Activated T-cell treated with anti-CD3 and anti-CD28 coated beads, Interleukin-2, amount 50 U/mL, for 72 hours (primary cell): ENCODE results near the gene MYO10. TPM values are rescaled to one million over a fixed set of nuclear protein-coding genes. Genes with fewer than 3 reads are reported as not detected.
"Not testable (repeated sequence)": the region's sequence is repeated elsewhere in the genome, so short reads cannot be mapped to it uniquely, and the experiment has no call there.

Experiments used
- ATAC-seq, 2 donors: fragments of 150-1000 bp; cut with Tn5 transposase; replicated peaks in 1 of 2; 2 replicates each; pipeline ENCODE4 v1.10.0; 2021; ENCODE audit warnings: moderate library complexity in 2 of 2, mild to moderate bottlenecking in 1 of 2
- DNase-seq, 2 donors: peaks; one replicate each; pipeline ENCODE4 v3.0.0; 2021 to 2022; ENCODE audit warnings: mixed read lengths in 1 of 2
- H3K27ac Mint-ChIP-seq: one replicate; pipeline ENCODE4 v1.8.0; 2022; ENCODE audit warnings: mild to moderate bottlenecking, moderate library complexity, mixed read lengths
- H3K27me3 Mint-ChIP-seq: one replicate; pipeline ENCODE4 v1.8.0; 2022; ENCODE audit warnings: low read depth, mixed read lengths
- H3K36me3 Mint-ChIP-seq, 2 donors: one replicate each; pipeline ENCODE4 v1.8.0; 2022; ENCODE audit warnings: mixed read lengths in 2 of 2, mild to moderate bottlenecking in 1 of 2; ENCODE audit not compliant: insufficient read depth in 2 of 2
- H3K4me1 Mint-ChIP-seq: one replicate; pipeline ENCODE4 v1.8.0; 2022; ENCODE audit warnings: low read depth, mixed read lengths
- H3K4me3 Mint-ChIP-seq, 2 donors: one replicate each; pipeline ENCODE4 v1.8.0; 2022; ENCODE audit warnings: mild to moderate bottlenecking in 2 of 2, mixed read lengths in 2 of 2, moderate library complexity in 2 of 2
- H3K9me3 Mint-ChIP-seq, 2 donors: one replicate each; pipeline ENCODE4 v1.8.0; 2022; ENCODE audit warnings: mixed read lengths in 2 of 2
- total RNA-seq, 2 donors: library from RNA; stranded (reverse); gene quantifications; one replicate each; pipeline ENCODE4 v1.2.3, GENCODE V29; 2022

The MYO10 gene
- total RNA-seq, 2 donors from 2014 or later: 0.43 to 0.97 TPM

DNA sequence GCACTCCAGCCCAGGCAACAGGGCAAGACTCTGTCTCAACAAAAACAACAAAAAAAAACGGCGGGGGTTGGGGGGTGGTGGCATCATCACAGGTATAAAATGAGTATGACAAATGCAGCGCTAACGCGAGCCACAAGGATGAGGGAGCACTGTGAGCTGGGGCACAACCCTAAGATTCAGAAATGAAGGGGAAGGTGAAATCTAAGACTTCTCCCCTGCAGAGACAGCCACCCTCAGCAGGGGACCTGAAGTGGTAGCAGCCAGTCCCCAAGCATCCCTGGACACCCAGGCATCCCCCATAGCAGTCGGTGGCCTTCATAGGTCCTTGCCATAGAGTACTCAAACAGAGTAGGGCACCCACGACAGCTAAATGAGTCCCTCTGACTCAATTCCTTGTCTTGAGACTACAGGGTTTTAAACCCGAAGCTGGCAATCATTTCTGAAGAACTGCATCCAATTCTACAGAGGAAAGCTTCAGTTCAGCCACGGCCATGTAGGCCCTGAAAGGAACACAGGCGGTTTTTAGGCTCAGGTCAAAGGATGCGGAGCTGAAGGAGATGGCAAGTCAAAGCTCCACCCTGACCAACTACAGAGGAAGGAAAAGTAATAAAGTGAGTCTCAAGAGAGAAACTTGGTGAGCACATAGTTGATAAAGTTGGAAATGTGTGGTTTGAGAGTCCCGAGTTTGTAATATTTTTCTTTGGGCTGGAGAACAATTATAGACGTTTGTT is 50.3 kb downstream of the MYO10 start:
- DNase-seq (no peak), ATAC-seq (no peak)
- H3K9me3 Mint-ChIP-seq: no peaks in the 10 kb centered on the region
- H3K4me3 Mint-ChIP-seq: no peak overlapping the region
- H3K27ac Mint-ChIP-seq: no peak overlapping the region
- no peaks in the 10 kb centered on the region for H3K36me3 Mint-ChIP-seq
- H3K27me3 Mint-ChIP-seq: no peaks in the 10 kb centered on the region
- no peaks in the 10 kb centered on the region for H3K4me1 Mint-ChIP-seq

DNA sequence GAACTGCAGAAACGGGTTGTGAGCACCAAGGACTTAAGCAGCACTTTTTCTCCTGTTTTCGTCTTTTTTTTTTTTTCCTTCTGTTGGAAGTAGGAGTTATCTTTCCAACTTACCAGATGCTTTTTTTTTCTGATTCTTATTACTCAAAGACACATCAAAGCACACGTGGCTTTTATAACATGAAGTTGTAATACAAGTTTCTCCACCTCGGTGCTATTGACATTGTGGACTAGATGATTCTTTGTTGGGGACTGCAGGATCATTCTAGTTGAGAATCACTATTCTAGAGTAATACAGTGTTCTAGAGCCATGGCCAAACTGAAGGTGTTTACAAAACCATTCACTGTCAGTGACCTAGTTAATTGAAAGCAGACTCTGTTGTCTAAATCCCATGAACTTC is 51.5 kb downstream of the MYO10 start:
- ATAC-seq (no peak), DNase-seq (no peak)
- Mint-ChIP-seq H3K9me3 (no peaks in the 10 kb centered on the region), H3K36me3 (no peaks in the 10 kb centered on the region), H3K4me3 (no peak overlapping the region), H3K27me3 (no peaks in the 10 kb centered on the region), H3K4me1 (no peaks in the 10 kb centered on the region), H3K27ac (no peak overlapping the region)

DNA sequence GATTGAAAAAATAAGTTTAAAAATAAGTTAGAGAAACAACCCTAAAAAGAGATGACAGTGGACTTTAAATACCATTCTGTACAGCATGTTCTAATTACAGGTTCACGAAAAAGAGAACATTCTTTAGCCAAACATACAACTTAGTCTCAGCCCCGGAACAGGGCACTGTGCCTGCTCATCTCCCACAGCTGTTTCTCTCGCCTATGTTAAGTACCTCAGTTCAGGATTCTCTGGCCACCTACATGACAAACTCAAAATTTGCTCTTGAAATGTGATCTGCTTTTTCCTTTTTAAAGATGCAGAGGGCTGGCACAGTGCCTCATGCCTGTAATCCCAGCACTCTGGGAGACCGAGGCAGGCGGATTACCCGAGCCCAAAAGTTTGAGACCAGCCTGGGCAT is 52.3 kb downstream of the MYO10 start:
- ATAC-seq: no peak
- no peaks in the 10 kb centered on the region for H3K4me1 Mint-ChIP-seq
- H3K4me3 Mint-ChIP-seq: no peak overlapping the region
- no peak overlapping the region for H3K27ac Mint-ChIP-seq
- H3K36me3 Mint-ChIP-seq: no peaks in the 10 kb centered on the region
- no peaks in the 10 kb centered on the region for H3K9me3 Mint-ChIP-seq
- H3K27me3 Mint-ChIP-seq: no peaks in the 10 kb centered on the region
- no peak for DNase-seq

DNA sequence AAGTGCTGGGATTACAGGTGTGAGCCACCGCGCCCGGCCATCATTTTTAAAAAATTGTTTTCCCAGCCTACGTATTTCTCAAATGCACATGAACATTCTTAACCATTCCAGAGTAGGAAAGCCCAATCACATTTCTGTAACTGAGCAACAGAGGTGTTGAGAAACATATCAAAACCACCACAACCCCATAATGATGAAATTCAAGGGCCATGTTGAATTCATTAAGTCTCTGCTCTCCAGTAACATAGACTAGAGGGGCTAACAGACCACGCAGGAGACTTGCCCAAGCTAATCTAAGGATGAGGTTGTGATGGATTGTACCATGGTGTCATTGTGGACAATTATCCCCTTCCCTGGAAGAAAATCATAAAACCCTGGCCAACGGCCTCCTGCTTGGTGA is 52.9 kb downstream of the MYO10 start:
- ATAC-seq: no peak
- H3K27me3 Mint-ChIP-seq: no peaks in the 10 kb centered on the region
- H3K9me3 Mint-ChIP-seq: no peaks in the 10 kb centered on the region
- DNase-seq: no peak
- no peak overlapping the region for H3K27ac Mint-ChIP-seq
- H3K4me3 Mint-ChIP-seq: no peak overlapping the region
- no peaks in the 10 kb centered on the region for H3K4me1 Mint-ChIP-seq
- no peaks in the 10 kb centered on the region for H3K36me3 Mint-ChIP-seq

DNA sequence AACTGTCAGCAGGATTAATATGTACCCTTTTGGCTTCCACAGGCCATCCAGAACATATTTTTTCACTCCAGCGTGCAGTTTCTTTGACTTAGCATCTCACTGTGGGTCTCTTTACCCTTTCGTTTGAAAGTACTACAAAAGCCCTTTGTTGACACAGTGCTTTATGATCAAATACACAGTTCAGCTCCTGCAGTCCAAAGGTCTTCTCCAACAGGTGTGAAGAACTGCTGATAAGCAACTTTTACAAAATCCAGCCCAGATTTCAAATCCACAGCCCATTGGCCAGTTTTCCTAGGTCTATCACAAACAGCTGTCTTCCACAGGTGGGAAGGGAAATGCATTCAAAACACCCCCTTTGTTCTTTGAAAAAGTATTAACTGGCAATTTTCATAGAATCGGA is 54.8 kb downstream of the MYO10 start:
- H3K36me3 Mint-ChIP-seq: no peaks in the 10 kb centered on the region
- no peak overlapping the region for H3K4me3 Mint-ChIP-seq
- H3K4me1 Mint-ChIP-seq: no peaks in the 10 kb centered on the region
- no peaks in the 10 kb centered on the region for H3K9me3 Mint-ChIP-seq
- no peaks in the 10 kb centered on the region for H3K27me3 Mint-ChIP-seq
- no peak overlapping the region for H3K27ac Mint-ChIP-seq
- DNase-seq: no peak
- no peak for ATAC-seq

DNA sequence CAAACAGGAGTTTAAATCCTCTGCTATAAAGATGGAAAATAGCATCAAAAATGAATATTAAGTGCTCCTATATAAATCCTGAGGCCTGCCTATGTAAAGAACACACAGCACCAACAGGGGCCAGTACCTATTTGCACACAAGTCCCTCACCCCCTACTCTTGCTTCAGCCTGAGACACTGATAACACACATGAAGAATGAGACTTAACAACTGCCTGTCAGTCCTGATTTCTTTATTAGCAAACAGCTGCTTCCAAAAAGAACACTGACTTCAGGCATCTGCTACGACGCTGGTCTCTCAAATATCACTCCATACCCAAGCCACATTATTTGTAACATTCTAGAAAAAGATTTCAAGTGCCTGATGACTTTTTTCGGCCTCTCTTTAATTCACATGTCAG is 55.5 kb downstream of the MYO10 start:
- H3K27me3 Mint-ChIP-seq: no peaks in the 10 kb centered on the region
- no peak for ATAC-seq
- H3K36me3 Mint-ChIP-seq: no peaks in the 10 kb centered on the region
- no peak overlapping the region for H3K4me3 Mint-ChIP-seq
- no peak overlapping the region for H3K27ac Mint-ChIP-seq
- H3K9me3 Mint-ChIP-seq: no peaks in the 10 kb centered on the region
- no peaks in the 10 kb centered on the region for H3K4me1 Mint-ChIP-seq
- DNase-seq: no peak

DNA sequence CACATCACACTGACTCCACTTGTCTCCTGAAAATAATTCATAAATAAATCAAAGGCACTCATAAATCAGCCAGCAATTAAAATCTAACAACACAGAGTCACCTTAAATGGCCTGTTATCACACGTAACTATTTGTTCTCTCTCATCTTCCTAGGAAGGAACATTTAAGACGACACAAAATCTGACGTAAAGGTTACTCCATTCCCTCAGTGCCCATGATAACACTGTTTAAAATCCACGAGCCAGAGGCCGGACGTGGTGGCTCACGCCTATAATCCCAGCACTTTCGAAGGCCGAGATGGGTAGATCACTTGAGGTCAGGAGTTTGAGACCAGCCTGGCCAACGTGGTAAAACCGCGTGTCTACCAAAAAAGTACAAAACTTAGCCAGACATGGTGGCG is 56.4 kb downstream of the MYO10 start:
- no peaks in the 10 kb centered on the region for H3K36me3 Mint-ChIP-seq
- H3K9me3 Mint-ChIP-seq: peaks cover 0 to 1% of the 10 kb centered on the region in 2 donors
- DNase-seq (no peak), ATAC-seq (no peak)
- no peaks in the 10 kb centered on the region for H3K27me3 Mint-ChIP-seq
- no peaks in the 10 kb centered on the region for H3K4me1 Mint-ChIP-seq
- H3K4me3 Mint-ChIP-seq: no peak overlapping the region
- no peak overlapping the region for H3K27ac Mint-ChIP-seq

DNA sequence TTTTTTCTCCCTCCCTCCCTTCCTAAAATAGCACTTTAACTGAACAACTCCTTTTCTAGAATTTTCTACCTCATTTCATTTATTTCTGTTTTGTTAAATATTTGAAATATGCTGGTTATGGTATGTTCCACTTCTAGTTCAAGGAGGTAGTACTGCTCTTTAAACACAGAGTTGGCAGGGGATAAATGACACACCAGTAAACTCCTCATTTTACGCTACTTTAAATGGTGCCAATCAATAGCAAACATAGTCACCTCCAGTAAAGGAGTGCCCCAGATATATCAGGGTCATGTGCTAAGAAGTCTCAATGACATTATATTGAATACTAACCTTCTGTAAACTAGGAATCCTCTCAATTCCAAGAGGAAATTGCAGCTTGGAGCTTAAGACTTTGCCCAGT is 56.9 kb downstream of the MYO10 start:
- H3K4me1 Mint-ChIP-seq: no peaks in the 10 kb centered on the region
- no peak for ATAC-seq
- no peak for DNase-seq
- no peak overlapping the region for H3K27ac Mint-ChIP-seq
- H3K9me3 Mint-ChIP-seq: peaks cover 0 to 5% of the 10 kb centered on the region in 2 donors
- H3K4me3 Mint-ChIP-seq: no peak overlapping the region
- no peaks in the 10 kb centered on the region for H3K36me3 Mint-ChIP-seq
- H3K27me3 Mint-ChIP-seq: no peaks in the 10 kb centered on the region

DNA sequence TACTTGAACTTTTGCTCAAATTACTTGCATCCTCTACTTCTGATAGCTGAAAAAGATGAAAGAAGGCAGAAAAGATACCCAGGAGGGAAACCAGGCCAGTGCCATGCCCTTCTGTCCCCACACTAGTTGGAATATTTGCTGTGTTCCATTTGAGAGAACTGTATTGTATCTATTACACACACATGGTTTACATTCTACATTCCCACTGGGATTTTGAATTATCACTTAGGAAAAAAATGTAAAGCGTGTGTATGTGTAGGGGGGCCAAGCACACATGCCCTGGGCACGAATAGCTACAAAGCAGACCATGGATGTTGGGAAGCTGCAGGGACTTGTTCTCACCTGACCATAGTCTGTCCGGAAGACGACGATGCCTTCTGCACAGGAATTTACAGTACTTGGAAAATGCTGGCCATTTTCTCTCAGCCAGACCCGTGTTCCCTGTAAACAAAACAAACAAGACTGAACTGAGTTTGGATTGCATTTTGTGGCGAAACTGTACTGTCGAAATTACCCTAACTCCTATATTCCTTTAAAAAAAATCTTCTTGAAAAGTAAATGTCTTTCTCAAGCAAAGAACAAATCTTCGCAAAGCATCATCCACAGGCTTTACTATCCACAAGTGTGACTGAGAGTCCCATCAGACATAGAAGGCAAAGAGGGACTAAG is 58.7 kb downstream of the MYO10 start:
- no peak overlapping the region for H3K27ac Mint-ChIP-seq
- peaks cover 0 to 1% of the 10 kb centered on the region in 2 donors for H3K36me3 Mint-ChIP-seq
- peaks cover 1 to 6% of the 10 kb centered on the region in 2 donors for H3K9me3 Mint-ChIP-seq
- H3K4me1 Mint-ChIP-seq: no peaks in the 10 kb centered on the region
- no peak for DNase-seq
- H3K4me3 Mint-ChIP-seq: no peak overlapping the region
- no peaks in the 10 kb centered on the region for H3K27me3 Mint-ChIP-seq
- no peak for ATAC-seq

DNA sequence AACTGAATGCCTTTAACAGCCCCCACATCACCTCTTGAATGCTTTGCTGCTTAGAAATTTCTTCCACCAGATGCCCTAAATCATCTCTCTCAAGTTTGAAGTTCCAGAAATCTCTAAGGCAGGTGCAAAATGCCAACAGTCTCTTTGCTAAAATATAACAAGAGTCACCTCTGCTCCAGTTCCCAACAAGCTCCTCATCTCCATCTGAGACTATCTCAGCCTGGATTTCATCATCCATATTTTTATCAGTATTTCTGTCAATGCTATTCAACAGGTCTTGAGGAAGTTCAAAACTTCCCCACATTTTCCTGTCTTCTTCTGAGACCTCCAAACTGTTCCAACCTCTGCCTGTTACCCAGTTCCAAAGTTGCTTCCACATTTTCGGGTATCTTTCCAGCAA is 61.7 kb downstream of the MYO10 start:
- H3K9me3 Mint-ChIP-seq, H3K36me3 Mint-ChIP-seq, DNase-seq, H3K27me3 Mint-ChIP-seq, H3K27ac Mint-ChIP-seq, H3K4me3 Mint-ChIP-seq, ATAC-seq, H3K4me1 Mint-ChIP-seq: not testable (repeated sequence)

DNA sequence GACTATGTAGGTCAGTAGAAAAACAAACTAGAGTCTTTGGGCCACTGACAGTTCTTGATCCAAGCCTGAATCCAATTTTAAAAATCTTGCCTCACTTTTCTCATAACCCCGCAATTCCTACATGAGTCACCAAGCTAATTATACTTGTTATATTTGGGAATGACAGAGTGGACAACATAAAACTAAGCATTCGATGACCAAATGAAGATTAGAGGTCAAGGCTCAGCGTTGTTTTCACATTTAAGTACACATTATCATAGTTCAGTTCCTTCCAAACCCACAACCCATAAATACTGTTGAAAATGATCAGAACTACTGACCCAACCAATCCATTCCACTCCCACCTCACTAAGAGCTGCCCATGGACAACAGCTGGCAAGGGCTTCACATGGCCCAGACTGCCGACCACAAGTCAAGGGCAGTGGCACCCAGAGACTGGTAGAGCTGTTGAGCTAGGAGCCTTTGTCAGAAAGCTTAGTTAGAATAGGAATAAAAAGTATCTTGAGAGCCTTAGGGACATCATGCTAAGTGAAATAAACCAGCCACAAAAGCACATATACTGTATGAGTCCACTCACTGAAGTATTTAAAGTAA is 64.2 kb downstream of the MYO10 start:
- H3K27ac Mint-ChIP-seq: no peak overlapping the region

DNA sequence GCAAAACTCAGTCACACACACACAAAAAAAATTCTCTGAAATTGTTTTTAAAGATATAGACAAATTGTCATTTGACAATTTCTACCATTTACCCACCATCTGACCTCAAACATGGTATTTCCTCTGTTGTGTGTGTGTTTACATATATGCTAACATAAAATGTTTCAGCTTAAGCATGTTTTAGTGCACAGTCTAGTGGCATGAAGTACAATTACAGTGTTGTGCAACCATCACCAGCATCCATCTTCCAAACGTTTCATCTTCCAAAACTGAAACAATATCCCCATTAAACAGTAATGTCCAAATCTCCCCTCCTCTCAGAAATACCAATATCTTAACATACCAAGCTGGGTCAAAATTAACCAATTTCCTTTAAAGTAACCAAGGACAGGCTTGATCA is 65.2 kb downstream of the MYO10 start:
- no peak overlapping the region for H3K4me3 Mint-ChIP-seq
- no peak for DNase-seq
- no peaks in the 10 kb centered on the region for H3K4me1 Mint-ChIP-seq
- H3K27me3 Mint-ChIP-seq: no peaks in the 10 kb centered on the region
- no peak overlapping the region for H3K27ac Mint-ChIP-seq
- peaks cover 5 to 6% of the 10 kb centered on the region in 2 donors for H3K9me3 Mint-ChIP-seq
- peaks cover 0 to 1% of the 10 kb centered on the region in 2 donors for H3K36me3 Mint-ChIP-seq
- ATAC-seq: no peak

More for the DNA sequence above, 64.2 kb downstream of the MYO10 start:
- Mint-ChIP-seq H3K9me3 (peaks cover 5 to 6% of the 10 kb centered on the region in 2 donors), H3K36me3 (peaks cover 0 to 1% of the 10 kb centered on the region in 2 donors), H3K27me3 (no peaks in the 10 kb centered on the region), H3K4me1 (no peaks in the 10 kb centered on the region), H3K4me3 (no peak overlapping the region)
- ATAC-seq (no peak), DNase-seq (no peak)

DNA sequence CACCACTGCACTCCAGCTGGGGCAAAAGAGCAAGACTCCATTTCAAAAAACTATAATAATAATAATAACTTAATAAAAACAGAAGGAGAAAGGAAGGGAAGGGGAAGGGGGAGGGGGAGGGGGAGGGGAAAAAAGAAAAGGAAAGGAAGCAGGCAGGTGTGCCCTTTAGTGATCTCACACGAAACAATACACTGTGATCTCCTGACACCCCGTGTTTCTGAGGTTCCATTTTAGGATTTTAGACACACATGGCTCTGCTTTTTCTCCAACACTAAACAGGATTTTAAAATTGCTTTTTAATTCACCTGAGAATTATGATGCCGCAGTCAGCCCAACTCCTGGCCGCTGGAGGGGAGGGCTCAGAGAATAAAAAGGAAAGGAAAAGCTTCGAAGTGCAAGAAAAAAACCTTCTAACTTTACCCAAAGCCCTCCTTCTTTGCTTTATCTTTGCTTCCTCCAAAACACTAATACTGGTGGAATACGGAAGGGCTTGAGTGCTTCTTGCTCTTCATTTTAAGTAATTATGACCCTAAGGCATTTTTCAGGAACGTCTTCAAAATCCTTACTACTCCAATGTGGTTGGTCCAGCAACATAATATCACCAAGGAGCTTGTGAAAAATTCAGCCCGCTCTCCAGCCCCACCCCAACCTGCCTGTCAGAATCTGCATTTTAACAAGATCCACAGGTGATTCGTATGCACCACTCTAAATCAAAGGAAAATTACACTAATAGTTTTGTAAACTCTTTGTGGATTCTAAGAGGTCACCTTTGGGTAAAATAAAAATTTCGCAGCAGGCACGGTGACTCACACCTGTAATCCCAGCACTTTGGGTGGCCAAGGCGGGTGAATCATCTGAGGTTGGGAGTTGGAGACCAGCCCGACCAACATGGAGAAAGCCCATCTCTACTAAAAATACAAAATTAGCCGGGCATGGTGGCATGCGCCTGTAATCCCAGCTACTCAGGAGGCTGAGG is 66.0 kb downstream of the MYO10 start:
- DNase-seq (no peak), ATAC-seq (no peak)
- no peak overlapping the region for H3K4me3 Mint-ChIP-seq
- no peaks in the 10 kb centered on the region for H3K4me1 Mint-ChIP-seq
- peaks cover 0 to 1% of the 10 kb centered on the region in 2 donors for H3K36me3 Mint-ChIP-seq
- H3K27ac Mint-ChIP-seq: no peak overlapping the region
- H3K9me3 Mint-ChIP-seq: peaks cover 5 to 6% of the 10 kb centered on the region in 2 donors
- H3K27me3 Mint-ChIP-seq: no peaks in the 10 kb centered on the region
